K562 (cell line): Measurements from ENCODE around the gene ERMP1.

Experiments used
- CHD7 ChIP-seq: fragments of 200-600 bp; sonication (generic); IDR thresholded peaks from one replicate; pipeline ENCODE4 v1.6.1; 2012; ENCODE audit warnings: mild to moderate bottlenecking, low read depth, low read length, inconsistent platforms
- CTCF ChIP-seq, 3 experiments: IDR thresholded peaks in 2 of 3; conservative IDR thresholded peaks in 1 of 3; 2 replicates each; pipeline ENCODE4 v1.5.1; 2011 to 2012; ENCODE audit warnings: low read length in 3 of 3, mild to moderate bottlenecking in 3 of 3, control low read depth in 2 of 3, improper control_type of control experiment in 1 of 3, inconsistent platforms in 1 of 3, low read depth in 1 of 3, mixed read lengths in 1 of 3, moderate library complexity in 1 of 3; ENCODE audit not compliant: insufficient read depth in 2 of 3
- EZH2 ChIP-seq: IDR thresholded peaks from 2 replicates; pipeline ENCODE4 v1.6.1; 2012; ENCODE audit warnings: low read depth, mild to moderate bottlenecking, inconsistent platforms, low read length, borderline replicate concordance
- POLR2AphosphoS2 ChIP-seq: IDR thresholded peaks from 2 replicates; pipeline ENCODE4 v1.6.1; 2012; ENCODE audit warnings: low read length, improper control_type of control experiment
- PRPF4 ChIP-seq: fragments of 200-400 bp; formaldehyde crosslinking; IDR thresholded peaks from one replicate; pipeline ENCODE4 v1.6.1; 2017; ENCODE audit warnings: low read length, low read depth, mild to moderate bottlenecking; ENCODE audit not compliant: insufficient read depth, poor library complexity, severe bottlenecking
- RFX5 ChIP-seq: IDR thresholded peaks from 2 replicates; pipeline ENCODE4 v1.6.1; 2011; ENCODE audit warnings: low read depth, mild to moderate bottlenecking, improper control_type of control experiment, low read length
- ZNF274 ChIP-seq: IDR thresholded peaks from 2 replicates; pipeline ENCODE4 v1.6.1; 2011; ENCODE audit warnings: low read depth, mild to moderate bottlenecking, low read length, moderate library complexity, borderline replicate concordance

GRCh38 chr9:5835808-5836207 is 2.9 kb upstream of the ERMP1 start:
- TF ChIP-seq CHD7 (no peak), EZH2 (no peak), RFX5 (no peak), POLR2AphosphoS2 (no peak), CTCF (IDR thresholded peaks at IDR 0.05 in 2 of 3, conservative IDR thresholded peaks at IDR 0.05 in 1 of 3; ENCODE audit: insufficient read depth in 2 of 3, low read depth in 1 of 3, low read length in 3 of 3) (no peak), PRPF4 (no peak), ZNF274 (no peak)
